CD4-positive, alpha-beta T cell treated with Interferon gamma for 1 hour (primary cell): ENCODE results near the gene ZNF48.

Experiments used
- DNase-seq: peaks from one replicate; pipeline ENCODE4 v3.0.0-alpha.2; 2020

ZNF48 gene

DNA sequence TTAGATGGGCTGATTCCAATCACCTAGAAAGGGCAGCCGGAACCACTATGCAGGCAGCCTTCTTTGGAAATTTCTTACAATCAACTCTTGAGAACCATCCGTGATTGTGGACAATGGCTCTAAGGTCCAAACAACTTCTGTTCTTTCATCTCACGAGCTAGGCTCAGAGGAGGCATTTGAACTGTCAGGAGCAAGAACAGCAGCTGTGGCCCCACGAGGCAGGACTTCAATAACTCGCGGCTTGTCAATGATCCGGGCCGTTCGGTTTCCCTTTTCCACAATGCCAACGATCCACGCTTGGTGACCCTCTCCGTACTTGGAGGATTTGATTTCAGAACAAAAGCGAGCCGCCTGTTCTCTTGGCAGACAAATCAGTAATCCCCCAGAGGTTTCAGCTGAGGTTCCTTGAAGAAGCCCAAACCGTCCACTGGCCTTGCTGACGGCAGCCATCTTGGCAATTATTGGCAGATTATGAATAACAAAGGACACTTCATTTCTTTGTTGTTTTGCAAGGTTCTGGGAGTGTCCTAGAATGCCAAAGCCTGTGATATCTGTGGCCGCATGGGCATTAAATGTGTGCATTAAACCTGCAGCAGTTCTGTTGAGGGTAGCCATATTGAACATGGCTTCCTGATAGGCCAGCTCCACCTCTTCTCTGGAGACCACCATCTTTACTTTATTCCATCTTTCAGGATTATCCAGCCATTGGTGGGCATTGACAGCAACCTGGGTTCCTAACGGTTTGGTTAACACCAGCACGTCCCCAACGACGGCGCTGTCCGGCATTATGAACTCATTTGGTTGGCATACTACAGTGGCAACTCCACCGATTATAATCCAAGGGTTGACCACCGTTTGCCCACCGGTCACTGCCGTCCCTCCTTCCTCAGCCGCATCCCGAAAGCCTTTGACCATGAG lies 49.3 kb downstream of the ZNF48 start:
- DNase-seq, result no peak

DNA sequence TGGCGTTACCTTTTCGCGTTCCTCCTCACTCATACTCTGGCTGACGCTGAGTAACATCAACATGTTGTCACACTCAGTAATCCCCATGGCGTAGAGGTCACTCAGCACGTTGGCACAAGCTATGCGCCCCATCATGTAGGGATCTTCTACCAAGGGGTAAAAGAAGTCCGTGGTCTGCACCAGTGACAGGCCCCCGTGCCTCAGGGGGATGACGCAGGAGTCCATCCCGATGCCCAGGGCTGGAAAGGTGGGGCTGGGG lies 49.9 kb downstream of the ZNF48 start:
- DNase-seq, result no peak

DNA sequence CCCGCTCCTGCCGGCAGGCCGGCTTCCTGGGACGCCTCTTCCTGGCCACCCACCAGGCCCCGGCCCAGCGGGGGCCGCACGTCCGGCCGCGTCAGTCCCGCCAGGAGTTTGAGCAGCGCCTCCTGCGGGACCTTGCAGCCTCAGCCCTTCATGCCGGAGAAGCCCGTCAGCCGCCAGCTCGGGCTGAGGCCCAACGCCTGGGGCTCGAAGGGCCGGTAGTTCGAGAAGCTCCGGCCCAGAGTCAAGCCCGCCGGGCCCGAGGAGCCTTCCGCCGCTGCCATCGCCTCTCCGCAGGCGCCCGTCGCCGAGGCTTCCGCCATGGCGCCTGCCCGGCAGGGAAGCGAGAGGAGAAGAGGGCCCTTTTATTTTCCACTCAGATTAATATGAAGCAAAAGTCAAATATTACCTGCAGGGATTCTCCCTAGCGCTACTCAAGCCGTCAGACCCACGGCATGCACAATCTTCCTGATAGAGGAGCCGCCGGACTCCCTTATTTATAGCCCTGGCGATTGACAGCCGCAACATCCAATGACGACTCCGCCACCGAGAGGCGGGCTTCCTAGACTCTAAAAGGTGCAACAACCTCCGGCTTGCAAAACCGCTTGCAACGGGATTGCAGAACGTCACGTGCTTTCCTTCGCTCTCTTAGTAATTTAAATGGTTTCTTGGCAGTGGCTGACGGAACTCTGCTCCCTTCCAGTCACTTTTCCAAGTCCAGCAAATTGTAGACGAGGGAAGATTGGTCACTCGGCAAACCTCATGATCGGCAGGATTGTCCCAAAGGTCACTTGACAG lies 50.4 kb downstream of the ZNF48 start, which contains the start of gene SEPHS2:
SEPHS2 (minus strand) TSS at position 467 of the 795 bp plus-strand sequence; CDS start at position 320, 147 bp downstream.
- peak; percentile 95 for DNase-seq

DNA sequence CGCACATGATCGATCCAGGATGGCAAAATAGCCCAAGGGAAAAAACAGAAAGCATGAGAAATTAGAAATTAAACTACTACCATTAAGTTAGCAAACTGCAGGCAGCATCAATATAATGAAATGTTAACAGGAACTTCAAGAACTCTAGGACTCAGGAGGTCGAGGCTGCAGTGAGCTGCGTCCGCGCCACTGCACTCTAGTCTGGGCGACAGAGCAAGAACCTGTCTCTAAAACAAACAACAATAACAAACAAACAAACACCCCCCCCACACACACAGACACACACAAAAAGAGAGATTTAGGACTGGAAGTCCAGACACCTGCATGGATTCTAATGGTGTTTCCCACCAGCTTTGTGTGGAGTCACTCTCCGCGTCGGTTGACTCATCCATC lies 51.0 kb downstream of the ZNF48 start:
- no peak for DNase-seq

DNA sequence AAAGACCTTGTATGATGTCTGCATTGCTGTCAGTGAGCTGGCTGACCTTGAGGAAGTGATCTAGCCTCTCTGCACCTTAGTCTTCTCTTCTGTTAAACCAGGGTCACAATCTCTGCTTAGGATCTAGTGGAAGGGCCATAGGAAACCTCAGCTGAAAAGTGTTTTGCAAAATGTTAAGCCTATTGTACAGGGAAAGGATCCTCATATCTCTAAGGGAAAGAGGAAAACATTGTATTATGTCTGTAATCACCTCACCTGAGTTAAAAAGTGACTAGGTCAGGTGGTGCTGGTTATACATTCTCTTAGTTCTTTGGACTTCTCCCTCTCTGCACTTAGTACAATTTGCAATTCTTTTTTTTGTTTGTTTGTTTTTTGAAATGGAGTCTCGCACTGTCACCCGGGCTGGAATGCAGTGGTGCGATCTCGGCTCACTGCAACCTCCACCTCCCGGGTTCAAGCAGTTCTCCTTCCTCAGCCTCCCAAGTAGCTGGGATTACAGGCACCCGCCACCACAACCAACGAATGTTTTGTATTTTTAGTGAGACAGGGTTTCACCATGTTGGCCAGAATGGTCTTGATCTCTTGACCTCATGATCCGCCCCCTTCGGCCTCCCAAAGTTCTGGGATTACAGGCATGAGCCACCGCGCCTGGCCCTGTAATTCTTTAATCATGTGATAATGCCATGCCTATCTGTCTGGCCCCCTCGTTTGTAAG lies 52.4 kb downstream of the ZNF48 start:
- no peak for DNase-seq

DNA sequence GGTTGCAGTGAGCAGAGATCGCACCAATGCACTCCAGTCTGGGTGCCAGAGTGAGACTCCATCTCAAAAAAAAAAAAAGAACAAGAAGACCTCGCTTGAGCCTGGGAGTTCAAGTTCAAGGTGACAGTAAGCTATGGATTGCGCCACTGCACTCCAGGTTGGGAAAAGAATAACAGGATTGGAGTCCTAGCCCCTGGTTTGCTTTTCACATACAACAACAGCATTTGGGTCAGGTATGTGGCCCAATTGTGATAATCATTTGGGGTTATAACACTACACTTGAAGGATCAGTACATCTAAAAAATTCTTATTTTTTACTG lies 53.9 kb downstream of the ZNF48 start:
- DNase-seq, result no peak
